ENCODE results near the gene TEX51.

The TEX51 gene

DNA sequence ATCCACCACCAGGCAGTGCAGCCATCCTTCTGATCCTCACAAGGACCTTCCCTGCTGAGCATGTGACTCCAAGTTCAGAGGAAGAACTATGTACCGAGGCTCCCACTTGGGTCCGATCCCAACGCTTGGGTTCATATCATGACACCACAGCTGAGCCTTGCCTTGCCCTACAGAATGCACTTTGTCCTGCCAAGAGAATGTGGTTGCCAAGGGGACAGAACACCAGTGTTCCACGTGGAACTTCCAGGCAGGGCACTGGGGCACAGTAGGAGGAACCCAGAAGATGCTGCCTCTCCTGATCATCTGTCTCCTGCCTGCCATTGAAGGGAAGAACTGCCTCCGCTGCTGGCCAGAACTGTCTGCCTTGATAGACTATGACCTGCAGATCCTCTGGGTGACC is at the start of gene TEX51:
Gene TEX51 (plus strand): TSS at position 255 of the 400 bp plus-strand sequence. CDS start 29 bp downstream, at position 284.
- DNase-seq = no peak

DNA sequence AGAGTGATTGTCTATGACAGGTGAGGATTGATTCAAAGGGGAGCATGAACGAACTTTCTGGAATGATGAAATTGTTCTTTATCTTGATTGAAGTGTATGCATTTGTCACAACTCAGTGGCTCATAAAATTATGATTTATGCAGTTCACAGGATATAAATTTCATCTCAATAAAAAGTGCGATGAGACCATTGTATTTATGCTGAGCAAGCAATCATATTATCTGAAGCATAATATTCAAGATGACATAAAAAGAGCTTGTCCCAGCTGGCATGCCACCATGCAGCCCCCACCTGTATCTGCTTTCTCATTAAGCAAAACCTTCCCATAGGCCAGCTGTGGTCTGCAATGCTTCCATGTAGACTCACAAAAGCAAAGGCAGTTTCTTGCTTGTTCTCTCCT is 49.6 kb upstream of the TEX51 start:
- no peak for DNase-seq

DNA sequence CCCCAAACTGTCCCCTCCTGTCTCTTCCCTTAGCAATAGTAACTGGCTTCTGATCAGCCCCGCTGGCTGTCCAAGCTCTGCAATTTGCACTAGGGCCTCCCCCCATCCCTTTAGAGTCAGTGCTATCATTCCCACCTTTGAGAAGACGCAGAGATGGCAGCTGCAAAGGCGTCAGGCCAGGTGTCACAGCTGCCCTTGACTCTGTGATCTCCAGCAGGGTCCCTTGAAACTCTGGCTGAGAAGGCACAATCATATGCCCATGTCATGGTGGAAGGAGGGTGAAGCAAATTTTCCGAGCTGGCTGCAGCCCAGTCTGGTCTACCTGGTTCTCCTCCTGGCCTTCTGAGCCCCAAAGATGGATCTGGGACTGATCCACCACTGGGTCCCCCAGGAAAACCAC is 49.2 kb upstream of the TEX51 start:
- DNase-seq = no peak

DNA sequence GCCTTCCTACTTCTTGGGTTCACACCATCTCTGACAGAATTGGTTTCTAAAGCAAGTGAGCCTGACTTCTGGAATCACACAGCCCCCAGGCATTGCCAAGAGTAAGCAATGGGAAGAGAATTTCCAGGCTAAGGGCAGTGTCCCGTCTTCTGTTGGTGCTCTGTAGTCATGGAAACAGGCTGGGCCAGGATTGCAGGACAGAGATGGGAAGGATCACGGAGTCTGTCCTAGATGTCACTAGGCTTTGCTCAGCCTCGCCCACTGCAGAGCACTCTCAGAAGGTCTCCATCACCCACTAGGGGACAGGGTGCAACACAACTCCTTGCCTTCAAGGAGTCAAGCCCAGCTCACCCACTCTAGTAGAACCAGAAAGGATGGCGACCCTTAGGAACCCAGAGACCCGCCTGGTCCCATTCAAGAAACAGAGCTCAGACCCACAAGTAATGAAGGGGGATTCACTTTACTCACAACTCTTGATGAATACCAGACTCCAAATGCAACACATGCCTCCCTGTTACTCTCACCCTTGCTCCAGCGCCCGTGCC is 48.6 kb upstream of the TEX51 start:
- DNase-seq = no peak

DNA sequence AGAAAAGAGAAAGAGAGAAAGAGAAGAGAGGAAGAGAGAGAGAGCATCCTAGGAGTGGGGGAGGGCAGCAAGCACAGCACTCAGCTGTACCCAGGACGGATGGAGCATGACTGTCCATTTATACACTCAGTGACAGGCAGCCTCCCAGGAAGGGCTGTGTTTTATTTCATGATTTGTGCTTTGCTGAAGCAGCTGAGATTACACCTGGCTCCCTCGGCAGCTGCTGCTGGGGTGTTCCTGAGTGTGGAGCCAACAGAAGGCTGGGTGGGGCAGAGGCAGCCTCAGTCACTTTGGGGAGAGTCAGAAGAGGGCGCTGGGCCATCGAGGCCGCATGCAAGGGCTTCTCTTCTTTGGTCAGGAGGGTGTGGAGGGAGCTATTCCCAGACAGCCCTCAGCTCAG is 47.8 kb upstream of the TEX51 start:
- no peak for DNase-seq

DNA sequence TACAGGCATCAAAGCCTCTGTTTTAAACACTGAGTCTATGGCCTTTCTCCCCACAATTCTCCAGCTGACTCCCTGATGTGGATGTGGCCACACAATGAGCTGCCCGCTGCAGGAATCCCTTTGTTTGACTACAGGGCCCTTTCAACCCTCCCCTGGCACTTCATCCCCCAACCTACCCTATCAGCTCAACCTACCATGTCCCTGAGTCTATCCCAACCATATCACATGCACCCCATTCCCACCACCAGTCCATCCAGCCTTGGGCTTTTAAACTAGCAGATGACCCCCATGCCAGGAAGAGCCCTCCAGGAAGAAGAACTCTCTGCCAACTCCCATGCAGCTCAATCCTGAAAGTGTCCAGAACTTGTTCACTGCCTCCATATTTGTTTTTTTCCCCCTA is 46.9 kb upstream of the TEX51 start:
- DNase-seq = no peak

DNA sequence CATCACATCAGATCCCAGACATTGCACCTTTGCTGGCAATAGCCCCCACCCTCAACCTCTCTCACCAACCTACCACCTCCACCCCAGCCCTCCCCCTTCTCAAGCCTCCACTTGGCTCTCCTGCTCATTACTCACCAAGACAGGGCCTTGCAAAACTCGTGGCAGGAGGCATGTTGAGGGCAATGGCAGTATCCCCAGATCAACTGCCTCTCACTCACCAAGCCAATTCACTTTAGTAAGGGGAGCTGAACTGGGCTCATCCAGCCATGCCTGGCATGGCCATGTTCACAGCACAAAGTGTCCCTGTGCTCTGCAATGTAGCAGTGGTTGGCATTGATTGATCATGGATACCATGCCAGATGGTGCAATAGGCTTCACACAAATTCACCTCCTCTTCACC is 46.3 kb upstream of the TEX51 start:
- DNase-seq = no peak

DNA sequence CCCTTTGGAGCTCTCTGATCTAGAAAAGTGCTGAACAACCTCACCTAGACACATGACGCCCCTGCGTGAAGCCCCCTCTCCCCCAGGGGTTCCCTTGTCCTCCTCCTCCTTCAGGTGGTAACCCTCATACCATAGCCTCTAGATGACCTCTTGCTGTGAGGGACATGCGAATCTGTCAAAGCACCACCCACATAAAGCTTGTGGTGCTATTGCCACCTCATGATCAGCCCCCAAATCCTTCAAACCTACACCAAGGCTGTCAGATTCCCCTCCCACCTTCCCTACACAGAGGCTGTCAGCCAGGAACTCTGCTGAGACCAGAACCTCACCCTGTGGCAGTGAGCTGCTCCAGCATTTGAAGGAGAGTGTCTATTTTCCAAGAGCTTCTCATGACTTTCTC is 43.1 kb upstream of the TEX51 start:
- no peak for DNase-seq

DNA sequence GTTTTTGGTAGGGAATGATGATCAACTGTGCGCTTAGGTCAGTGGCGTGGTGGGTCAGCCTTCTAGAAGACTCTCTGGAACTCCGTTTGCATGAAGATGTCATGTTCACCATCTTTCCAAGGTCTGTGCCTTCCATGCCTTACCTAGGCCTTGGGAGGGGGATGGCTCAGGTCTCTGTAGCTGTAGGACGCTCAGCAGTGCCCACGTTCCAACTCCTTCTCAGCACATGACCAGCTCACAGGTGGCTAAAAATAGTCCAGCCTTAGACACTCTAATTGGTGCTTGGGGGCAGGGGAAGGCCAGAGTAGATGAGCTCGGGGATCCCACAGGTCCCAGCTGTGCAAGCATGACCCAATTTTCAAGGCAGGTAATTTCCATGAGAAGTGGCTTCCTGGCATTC is 42.3 kb upstream of the TEX51 start:
- no peak for DNase-seq

DNA sequence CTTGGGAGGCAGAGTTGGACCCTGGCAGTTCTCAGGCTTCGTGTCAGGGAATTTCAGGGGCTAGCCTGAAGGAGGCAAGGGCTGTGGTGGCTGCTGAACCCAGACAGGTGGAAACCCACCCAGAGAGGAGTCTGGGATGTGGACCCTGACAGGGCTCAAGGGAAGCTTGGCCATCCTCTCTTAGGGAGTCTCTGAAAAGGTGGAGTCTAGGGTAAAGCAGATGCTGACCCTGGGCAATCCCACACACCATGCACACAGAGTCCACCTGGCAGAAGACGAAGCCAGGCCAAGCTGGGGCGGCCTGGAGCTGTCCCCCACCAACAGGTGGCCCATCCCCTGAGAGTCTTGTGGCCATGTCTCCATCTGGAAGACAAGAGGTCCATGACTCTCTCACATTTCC is 41.2 kb upstream of the TEX51 start:
- no peak for DNase-seq

DNA sequence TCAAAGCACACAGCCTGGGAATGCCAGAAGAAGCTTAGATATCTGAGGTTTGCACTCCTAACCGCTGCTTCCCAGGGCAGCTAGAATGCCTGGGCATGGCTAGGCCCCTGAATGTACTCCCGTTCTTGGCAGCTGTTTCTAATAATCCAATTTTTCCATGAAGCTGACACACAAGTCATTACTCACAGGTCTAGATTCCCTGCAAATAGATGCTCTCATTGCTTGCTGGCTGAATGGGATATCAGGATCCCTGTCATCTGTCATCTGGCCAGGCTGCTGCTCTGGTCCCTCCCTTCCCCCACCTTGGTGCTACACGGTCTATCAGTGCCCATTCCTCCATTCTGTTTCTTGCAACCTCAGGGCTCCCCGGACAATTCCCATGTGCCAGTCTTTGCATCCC is 40.7 kb upstream of the TEX51 start:
- no peak for DNase-seq

DNA sequence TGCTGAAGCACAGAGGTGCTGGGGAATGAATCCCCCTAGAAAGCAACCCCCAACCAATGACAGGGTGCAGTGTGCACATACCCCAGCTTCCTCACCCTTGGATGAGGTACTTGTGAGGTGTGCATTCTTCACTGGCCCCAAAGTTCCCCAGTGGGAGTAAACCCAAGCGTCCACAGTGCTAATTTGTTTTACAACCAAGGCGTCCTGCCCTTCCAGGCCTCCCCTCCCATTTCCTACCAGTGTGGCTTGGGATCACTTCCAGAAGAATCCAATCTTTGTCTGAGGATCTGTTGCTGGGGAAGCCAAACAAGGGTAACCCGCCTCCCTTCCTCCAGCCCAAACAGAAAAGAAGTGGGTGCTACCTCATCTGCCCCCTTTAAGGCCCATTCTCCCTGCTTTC is 40.3 kb upstream of the TEX51 start:
- no peak for DNase-seq

DNA sequence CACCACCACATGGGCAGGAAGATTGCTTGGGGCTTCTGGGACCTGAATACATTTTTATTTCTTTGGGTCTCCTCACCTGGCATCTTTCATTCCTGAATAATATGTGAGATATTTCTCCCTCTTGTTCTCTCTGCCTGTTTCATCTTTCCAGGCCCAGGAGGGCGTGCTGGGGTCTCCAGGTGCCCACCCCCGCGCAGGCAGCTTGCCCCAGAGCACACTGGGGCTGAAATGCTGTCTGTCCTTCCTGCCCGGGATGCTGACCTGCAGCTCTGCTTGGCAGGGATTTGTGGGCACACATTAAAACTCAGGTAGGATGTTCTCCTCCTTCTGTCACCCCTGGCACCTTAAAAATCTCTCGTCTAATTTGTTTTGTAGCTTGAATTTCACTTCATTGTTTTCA is 39.7 kb upstream of the TEX51 start:
- no peak for DNase-seq

DNA sequence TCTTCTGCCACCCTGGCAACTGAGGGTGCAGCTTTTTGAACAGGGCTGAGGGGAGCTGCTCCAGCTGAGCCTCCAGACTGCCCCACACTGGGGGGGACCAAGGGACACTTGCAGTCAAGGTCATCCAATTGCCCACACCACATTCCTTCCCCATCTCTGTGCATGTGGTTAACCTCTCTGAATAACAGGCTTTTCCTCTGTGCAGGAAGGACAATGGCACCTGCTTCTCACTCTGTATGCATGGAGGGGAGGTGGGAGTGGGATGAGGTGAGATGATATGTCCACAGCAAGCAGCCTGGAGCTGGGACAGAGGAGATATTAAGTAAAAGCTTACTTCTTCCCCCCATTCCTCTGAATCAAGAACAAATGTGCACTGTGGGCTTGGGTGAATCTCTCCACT is 39.1 kb upstream of the TEX51 start:
- no peak for DNase-seq

DNA sequence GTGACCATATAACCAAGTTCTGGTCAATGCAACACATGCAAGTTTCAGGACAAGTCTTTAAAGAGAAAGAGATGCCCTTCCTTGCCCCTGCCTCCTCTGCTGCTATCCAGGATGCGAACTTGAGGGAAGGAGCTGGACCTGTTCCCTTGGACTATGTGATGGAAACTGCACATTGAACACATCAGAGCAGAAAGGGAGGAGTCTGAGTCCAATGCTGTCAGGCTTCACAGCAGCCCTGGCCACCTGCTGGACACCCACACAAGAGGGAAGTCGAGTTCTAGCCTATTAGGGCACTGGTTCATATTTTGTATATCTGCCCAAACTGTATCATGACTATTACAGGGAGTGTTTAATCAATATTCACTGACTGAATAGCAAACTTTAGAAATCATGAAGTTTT is 38.3 kb upstream of the TEX51 start:
- no peak for DNase-seq

DNA sequence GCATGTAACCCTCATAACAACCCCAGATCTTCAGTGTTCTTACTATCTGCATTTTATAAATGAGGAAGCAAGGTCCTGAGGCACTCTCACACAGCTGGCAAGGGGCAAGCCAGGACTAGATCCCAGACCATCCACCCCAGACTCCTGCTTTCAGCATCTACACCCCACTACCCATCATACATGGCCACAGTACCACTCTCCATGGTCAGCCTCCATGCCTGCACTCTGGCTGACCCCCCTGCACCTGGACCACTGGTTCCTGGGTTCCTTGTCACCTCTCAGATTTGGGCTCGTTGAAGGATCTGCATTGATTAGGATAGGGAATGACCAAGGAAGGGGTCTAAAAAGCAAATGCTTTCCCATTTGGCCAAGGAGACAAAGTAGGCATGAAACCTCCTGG is 36.0 kb upstream of the TEX51 start:
- DNase-seq = no peak

DNA sequence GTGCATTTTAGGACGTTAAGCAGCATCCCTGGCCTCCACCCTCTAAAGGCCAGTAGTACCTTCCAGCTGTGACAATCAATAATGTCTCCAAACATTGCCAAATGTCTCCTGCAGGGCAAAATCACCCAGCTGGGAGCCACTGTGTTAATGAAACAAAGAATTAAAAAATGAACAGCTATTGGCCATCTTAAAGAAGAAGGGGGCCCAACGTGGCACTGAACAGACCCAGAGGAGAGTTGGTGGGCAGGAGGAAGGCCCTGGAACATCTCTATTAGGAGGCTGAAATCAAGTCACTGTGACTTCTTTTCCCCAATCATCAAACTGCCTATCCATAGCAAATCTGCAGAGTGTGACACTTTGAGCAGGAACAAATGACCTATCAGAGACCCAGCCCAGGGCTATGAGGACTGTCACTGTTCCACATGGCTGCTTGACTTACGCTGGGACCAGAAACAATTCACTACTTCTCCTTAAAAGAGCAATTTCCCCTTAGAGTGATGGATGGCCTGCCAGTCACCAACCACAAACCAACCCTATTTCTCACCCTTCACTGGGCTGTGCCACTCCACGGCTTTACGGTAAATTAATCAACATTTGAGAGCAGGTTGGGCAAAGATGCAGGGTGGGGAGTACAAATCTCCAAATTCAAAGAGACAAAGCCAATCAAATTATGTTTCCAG is 35.2 kb upstream of the TEX51 start:
- DNase-seq = no peak

DNA sequence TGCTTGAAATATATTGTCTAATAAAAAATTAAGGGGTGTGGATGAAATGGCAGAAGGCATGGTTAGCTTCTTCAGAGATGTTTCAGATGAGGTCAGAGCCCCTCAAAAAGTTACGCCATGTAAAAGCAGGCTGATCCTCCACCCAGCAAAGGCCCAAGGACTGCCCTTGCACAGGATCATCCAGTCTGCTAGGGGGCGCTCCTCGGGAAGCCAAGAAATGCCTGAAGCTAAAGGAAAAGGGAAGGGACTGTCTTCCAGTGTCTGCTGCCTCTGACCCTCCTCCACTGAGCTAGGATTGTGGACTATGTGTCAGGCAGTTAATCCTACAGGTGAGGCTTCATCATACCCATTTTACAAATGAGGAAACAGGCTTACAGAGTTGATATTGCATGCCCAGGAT is 33.8 kb upstream of the TEX51 start:
- DNase-seq = no peak

DNA sequence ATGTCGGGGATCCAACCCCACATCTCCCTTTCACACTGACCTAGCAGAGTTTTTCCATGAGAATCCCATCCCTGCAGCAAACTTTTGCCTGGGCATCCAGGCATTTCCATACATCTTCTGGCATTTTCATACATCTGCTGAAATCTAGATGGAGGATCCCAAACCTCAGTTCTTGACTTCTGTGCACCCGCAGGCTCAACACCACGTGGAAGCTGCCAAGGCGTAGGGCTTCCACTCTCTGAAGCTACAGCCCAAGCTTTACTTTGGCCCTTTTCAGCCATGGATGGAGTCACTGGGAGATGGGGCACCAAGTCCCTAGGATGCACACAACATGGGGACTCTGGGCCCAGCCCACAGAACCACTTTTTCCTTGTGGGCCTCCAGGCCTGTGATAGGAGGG is 32.2 kb upstream of the TEX51 start:
- DNase-seq = no peak

DNA sequence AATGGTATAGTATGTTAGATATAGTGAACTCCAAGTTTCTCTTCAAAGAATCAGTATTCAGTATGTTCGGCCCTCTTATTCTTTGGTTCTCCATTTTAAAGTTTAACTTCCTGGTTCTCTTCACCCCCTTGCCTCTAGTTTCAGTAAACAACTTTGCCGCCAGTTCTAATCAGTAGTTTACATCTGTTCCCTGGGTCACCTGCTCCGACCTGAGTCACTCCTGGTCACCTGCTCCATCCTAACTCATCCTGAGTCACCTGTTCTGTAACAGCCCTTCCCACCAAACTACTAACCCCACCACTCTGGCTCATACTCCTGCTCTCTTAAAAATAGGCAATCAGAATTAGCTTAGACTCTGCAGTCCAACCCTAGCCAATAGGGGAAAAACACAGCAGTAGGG is 23.7 kb upstream of the TEX51 start:
- DNase-seq = no peak

DNA sequence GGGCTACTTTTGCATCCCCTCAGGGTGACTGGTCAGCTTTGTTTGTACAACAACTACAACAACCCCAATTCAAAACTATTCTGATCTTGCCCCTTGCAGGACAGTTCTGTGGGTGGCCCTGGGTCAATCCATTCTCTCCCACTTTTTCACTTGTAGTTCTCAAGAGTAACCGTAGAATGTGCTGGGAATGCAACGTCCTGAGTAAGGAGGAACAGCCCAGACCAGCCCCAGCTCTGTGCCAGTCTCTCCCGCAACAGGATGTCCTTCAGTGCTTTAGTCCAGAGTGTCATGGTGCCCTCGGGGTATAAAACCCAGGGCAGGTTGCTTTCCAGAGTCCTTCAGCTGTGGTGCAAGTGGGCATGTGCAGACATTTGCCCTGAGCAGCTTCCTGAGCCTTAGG is 22.1 kb upstream of the TEX51 start:
- DNase-seq = no peak

DNA sequence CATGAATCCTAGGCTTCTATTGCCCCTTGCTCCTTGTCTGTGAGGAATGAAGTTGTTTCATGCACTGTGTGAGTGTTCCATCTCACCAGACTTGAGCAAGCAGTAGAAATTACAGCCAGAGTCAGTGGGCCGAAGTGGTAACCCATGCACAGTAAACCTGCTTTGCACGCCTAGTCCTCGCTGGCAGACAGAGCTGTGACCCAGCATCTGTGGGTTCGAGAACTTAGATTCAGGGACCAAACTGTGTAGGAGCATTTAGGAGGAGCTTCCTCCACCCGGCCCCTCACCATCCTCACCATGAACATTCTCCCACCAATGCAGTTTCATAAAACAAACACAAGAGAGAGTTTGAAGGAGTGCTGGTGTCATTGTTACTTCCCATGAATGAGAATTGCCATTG is 21.6 kb upstream of the TEX51 start:
- no peak for DNase-seq

DNA sequence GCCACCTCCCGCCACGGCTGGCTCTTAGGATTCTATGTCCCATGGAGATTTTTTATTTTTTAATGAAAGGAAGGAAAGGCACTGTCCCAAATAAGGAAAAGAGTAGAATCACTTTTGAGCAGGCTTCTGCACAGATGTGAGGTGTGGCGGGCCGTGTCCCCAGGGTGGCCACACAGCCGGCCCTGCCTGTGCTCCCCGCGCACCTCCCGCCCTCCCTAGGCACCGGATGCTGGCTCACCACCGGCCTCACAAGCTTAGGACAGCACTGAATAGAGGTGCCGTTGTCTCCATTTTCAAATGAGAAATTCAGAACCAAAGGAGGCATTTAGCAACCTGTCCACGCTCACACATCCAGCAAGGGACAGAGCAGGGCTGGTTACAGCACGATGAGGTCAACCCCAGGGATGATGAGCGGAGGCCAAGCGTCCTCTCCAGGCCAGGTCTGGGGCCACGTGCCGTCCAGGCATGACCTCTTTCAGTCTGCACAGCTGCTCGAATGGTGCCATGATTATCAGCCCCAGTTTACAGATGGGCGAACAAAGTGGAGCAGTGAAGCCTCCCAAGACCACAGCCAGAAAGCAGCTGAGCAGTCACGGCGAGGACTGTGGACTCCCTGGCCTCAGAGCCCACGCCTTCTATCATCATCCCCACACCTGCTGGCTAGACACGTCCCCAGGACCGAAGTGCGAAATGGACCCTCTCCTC is 20.7 kb upstream of the TEX51 start:
- DNase-seq = no peak

DNA sequence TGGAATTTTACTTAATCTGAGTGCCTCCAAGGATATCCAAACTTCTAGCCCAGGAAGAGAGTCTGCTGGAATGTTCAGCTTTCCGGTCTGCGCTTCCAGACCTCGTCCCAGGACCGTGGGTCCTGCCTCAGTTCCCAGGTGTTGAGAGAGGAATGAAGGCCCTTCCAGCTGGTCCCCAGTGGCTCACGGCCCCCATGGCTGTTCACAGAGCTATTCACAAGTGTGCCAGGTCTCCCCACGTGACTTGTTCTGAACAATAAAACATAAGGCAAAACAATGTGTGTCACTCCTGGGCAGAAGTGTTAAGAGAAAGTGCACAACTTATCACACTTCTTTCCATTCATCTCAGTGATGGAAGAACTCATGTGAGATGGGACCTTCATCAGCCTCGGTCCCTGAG is 20.1 kb upstream of the TEX51 start:
- no peak for DNase-seq

Data from activated CD4-positive, alpha-beta T cell treated with anti-CD3 and anti-CD28 coated beads, Interleukin-2, Interleukin-6, amounts not matched to agents 100 ng/mL and 50 ng/mL, durations not matched to agents 16 hours and 8 hours (primary cell).